HEK293 (cell line): ENCODE results near the gene NFIL3.
A peak's percentile ranks its signal among the peaks of the same experiment; 100 is the strongest.

Experiments used
- CTCF ChIA-PET: fragments of 350-600 bp; formaldehyde crosslinking; extraction: SDS; loops from one replicate; lab custom pipeline; 2021; ENCODE audit warnings: antibody characterized with exemption; lab: Yijun Ruan, JAX
- POLR2A ChIA-PET: fragments of 300-600 bp; formaldehyde crosslinking; extraction: SDS; loops from one replicate; lab custom pipeline; 2020; ENCODE audit warnings: antibody characterized with exemption, inconsistent platforms; lab: Yijun Ruan, JAX
- H3K27ac ChIP-seq: fragments of 200-500 bp; sonication (Bioruptor generic); 2 replicates; pipeline ENCODE4 v1.5.1; 2014; ENCODE audit warnings: low read depth, low read length, control low read depth, inconsistent platforms; ENCODE audit errors: extremely low read depth
- H3K36me3 ChIP-seq, 2 experiments: fragments of 200-500 bp in 1 of 2; sonication (Bioruptor generic) in 1 of 2; 1 replicate in 1 of 2; 2 replicates in 1 of 2; pipeline ENCODE4 v1.5.1; 2014 to 2017; ENCODE audit warnings: inconsistent platforms in 2 of 2, low read length in 2 of 2; ENCODE audit not compliant: control insufficient read depth in 2 of 2, insufficient read depth in 1 of 2
- H3K4me1 ChIP-seq: fragments of 200-500 bp; sonication (Bioruptor generic); 2 replicates; pipeline ENCODE4 v1.5.1; 2014; ENCODE audit warnings: mild to moderate bottlenecking, low read length, inconsistent platforms; ENCODE audit not compliant: control insufficient read depth, insufficient read depth
- H3K4me3 ChIP-seq: 2 replicates; pipeline ENCODE4 v1.5.1; 2011; ENCODE audit warnings: low read depth, mild to moderate bottlenecking, control low read depth, low read length, moderate library complexity
- H3K9me3 ChIP-seq: fragments of 200-500 bp; sonication (Bioruptor generic); 2 replicates; pipeline ENCODE4 v1.5.1; 2014; ENCODE audit warnings: low read depth, low read length, inconsistent platforms; ENCODE audit not compliant: control insufficient read depth, insufficient read depth
- MZF1 ChIP-seq: fragments of 450-650 bp; formaldehyde crosslinking; IDR thresholded peaks from 2 replicates; pipeline ENCODE4 v1.5.1; 2017; ENCODE audit warnings: missing biosample characterization, missing genetic modification characterization, borderline replicate concordance
- PRDM1 ChIP-seq: fragments of 450-650 bp; formaldehyde crosslinking; IDR thresholded peaks from 2 replicates; pipeline ENCODE4; 2016; ENCODE audit warnings: missing biosample characterization, missing genetic modification characterization
- SETDB1 ChIP-seq: IDR thresholded peaks from one replicate; pipeline ENCODE4 v1.6.1; 2017; ENCODE audit warnings: mild to moderate bottlenecking, low read length, moderate library complexity, mixed read lengths; ENCODE audit not compliant: insufficient read length
- TCF7L2 ChIP-seq: IDR thresholded peaks from 2 replicates; pipeline ENCODE4 v1.6.1; 2011; ENCODE audit warnings: low read depth, mild to moderate bottlenecking, inconsistent platforms, low read length, moderate library complexity, borderline replicate concordance
- WT1 ChIP-seq: fragments of 450-650 bp; formaldehyde crosslinking; IDR thresholded peaks from 2 replicates; pipeline ENCODE4 v1.5.1; 2016; ENCODE audit warnings: missing biosample characterization, missing genetic modification characterization
- ZBTB20 ChIP-seq: fragments of 450-650 bp; formaldehyde crosslinking; IDR thresholded peaks from 2 replicates; pipeline ENCODE4 v1.5.1; 2016; ENCODE audit warnings: missing biosample characterization, missing genetic modification characterization
- ZIC2 ChIP-seq: fragments of 450-650 bp; formaldehyde crosslinking; IDR thresholded peaks from 2 replicates; pipeline ENCODE4 v1.5.1; 2016; ENCODE audit warnings: missing biosample characterization, missing genetic modification characterization
- ZNF132 ChIP-seq: fragments of 450-650 bp; formaldehyde crosslinking; IDR thresholded peaks from 2 replicates; pipeline ENCODE4 v1.5.1; 2017; ENCODE audit warnings: missing biosample characterization, missing genetic modification characterization, borderline replicate concordance
- ZNF146 ChIP-seq: fragments of 450-650 bp; formaldehyde crosslinking; IDR thresholded peaks from 2 replicates; pipeline ENCODE4 v1.5.1; 2016; ENCODE audit warnings: missing biosample characterization, missing genetic modification characterization
- ZNF274 ChIP-seq, 2 experiments: fragments of 200-500 bp in 1 of 2; fragments of 450-650 bp in 1 of 2; sonication (Bioruptor generic) in 1 of 2; formaldehyde crosslinking in 1 of 2; IDR thresholded peaks; 2 replicates each; pipeline versions ENCODE4 v1.5.1 to v1.6.1; 2014 to 2016; ENCODE audit warnings: borderline replicate concordance in 1 of 2, inconsistent platforms in 1 of 2, low read length in 1 of 2, missing biosample characterization in 1 of 2, missing genetic modification characterization in 1 of 2
- ZNF335 ChIP-seq: fragments of 450-650 bp; formaldehyde crosslinking; conservative IDR thresholded peaks from 2 replicates; pipeline ENCODE4 v1.5.1; 2016; ENCODE audit warnings: missing biosample characterization, missing genetic modification characterization
- ZNF37A ChIP-seq: fragments of 450-650 bp; IDR thresholded peaks from 2 replicates; pipeline ENCODE4 v1.5.1; 2018; ENCODE audit warnings: missing biosample characterization, missing genetic modification characterization
- ZNF404 ChIP-seq: fragments of 450-650 bp; formaldehyde crosslinking; IDR thresholded peaks from 2 replicates; pipeline ENCODE4 v1.5.1; 2017; ENCODE audit warnings: missing biosample characterization, missing genetic modification characterization
- ZNF426 ChIP-seq: fragments of 450-650 bp; formaldehyde crosslinking; IDR thresholded peaks from 2 replicates; pipeline ENCODE4 v1.5.1; 2017; ENCODE audit warnings: missing biosample characterization, missing genetic modification characterization, mild to moderate bottlenecking, inconsistent platforms, moderate library complexity
- ZNF561 ChIP-seq: fragments of 450-650 bp; IDR thresholded peaks from 2 replicates; pipeline ENCODE4 v1.5.1; 2018; ENCODE audit warnings: missing biosample characterization, missing genetic modification characterization, borderline replicate concordance
- ZNF624 ChIP-seq: fragments of 450-650 bp; formaldehyde crosslinking; IDR thresholded peaks from 2 replicates; pipeline ENCODE4 v1.5.1; 2017; ENCODE audit warnings: missing biosample characterization, missing genetic modification characterization
- ZNF629 ChIP-seq: fragments of 450-650 bp; formaldehyde crosslinking; IDR thresholded peaks from 2 replicates; pipeline ENCODE4 v1.5.1; 2017; ENCODE audit warnings: missing biosample characterization, missing genetic modification characterization
- ZNF645 ChIP-seq: fragments of 450-650 bp; formaldehyde crosslinking; IDR thresholded peaks from 2 replicates; pipeline ENCODE4; 2016; ENCODE audit warnings: missing biosample characterization, missing genetic modification characterization
- ZNF791 ChIP-seq: fragments of 450-650 bp; formaldehyde crosslinking; IDR thresholded peaks from 2 replicates; pipeline ENCODE4 v1.5.1; 2016; ENCODE audit warnings: missing biosample characterization, missing genetic modification characterization
- TF ChIP-seq, protein P1 (sequence below): fragments of 450-650 bp; formaldehyde crosslinking; IDR thresholded peaks from 2 replicates; pipeline ENCODE4 v1.5.1; 2017; ENCODE audit warnings: missing biosample characterization, missing genetic modification characterization

Gene NFIL3

GRCh38 chr9:91415290-91415689 is 8.3 kb downstream of the NFIL3 start:
- ChIA-PET POLR2A (no interaction called here), CTCF (no interaction called here)
- Histone ChIP-seq H3K27ac (no peak overlapping the region), H3K36me3 (peaks cover 0 to 7% of the 10 kb centered on the region in 2 experiments; a peak in 1 of 3 replicates), H3K4me1 (peaks cover 8% of the 10 kb centered on the region; the same call in 1 of the 2 replicates), H3K9me3 (no peaks in the 10 kb centered on the region), H3K4me3 (no peak overlapping the region)
- TF ChIP-seq MZF1 (tag by site-specific recombination) (no peak), ZNF629 (tag by site-specific recombination) (no peak), PRDM1 (tag by site-specific recombination) (0 out of 2 replicates have a peak, but pooled peaks have one; percentile 30), ZNF404 (tag by site-specific recombination) (no peak), ZNF624 (tag by site-specific recombination) (no peak), ZNF132 (tag by site-specific recombination) (no peak)
- TF ChIP-seq, protein P1, sequence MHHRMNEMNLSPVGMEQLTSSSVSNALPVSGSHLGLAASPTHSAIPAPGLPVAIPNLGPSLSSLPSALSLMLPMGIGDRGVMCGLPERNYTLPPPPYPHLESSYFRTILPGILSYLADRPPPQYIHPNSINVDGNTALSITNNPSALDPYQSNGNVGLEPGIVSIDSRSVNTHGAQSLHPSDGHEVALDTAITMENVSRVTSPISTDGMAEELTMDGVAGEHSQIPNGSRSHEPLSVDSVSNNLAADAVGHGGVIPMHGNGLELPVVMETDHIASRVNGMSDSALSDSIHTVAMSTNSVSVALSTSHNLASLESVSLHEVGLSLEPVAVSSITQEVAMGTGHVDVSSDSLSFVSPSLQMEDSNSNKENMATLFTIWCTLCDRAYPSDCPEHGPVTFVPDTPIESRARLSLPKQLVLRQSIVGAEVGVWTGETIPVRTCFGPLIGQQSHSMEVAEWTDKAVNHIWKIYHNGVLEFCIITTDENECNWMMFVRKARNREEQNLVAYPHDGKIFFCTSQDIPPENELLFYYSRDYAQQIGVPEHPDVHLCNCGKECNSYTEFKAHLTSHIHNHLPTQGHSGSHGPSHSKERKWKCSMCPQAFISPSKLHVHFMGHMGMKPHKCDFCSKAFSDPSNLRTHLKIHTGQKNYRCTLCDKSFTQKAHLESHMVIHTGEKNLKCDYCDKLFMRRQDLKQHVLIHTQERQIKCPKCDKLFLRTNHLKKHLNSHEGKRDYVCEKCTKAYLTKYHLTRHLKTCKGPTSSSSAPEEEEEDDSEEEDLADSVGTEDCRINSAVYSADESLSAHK (tag by site-specific recombination), result no peak

DNA sequence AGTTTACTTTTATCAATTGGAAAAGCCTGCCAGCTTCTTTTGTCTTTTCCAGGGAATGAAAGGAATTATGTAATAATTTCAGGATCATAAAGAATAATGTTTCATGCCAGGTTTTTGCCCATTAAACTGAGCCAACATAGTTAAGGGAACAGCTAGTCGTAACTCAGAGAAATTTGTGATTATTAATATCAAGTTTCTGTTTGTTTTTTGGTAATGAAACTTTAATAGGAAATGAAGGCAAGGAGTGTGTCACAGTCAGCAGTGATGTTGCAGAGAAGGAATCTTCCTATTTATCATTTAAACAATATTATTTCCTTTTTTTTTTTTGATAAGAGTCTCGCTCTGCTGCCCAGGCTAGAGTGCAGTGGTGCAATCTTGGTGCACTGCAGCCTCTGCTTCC is 10.7 kb downstream of the NFIL3 start:
- Histone ChIP-seq H3K4me3 (no peak overlapping the region), H3K36me3 (peaks cover 0 to 21% of the 10 kb centered on the region in 2 experiments; a peak in 1 of 3 replicates), H3K9me3 (no peaks in the 10 kb centered on the region), H3K4me1 (0 out of 2 replicates have a peak, but pooled peaks cover 2% of the 10 kb centered on the region), H3K27ac (no peak overlapping the region)
- ChIA-PET CTCF (interaction anchor here (0.7 kb wide), 1 partner anchor 246 kb away, joined by 3 read pairs; no protein-coding TSS in a partner anchor), POLR2A (no interaction called here)
- no peak for TF ChIP-seq ZNF645 (tag by site-specific recombination)
- TF ChIP-seq ZNF426 (tag by site-specific recombination), result no peak
- TF ChIP-seq ZNF791, result no peak
- TF ChIP-seq TCF7L2, result no peak
- TF ChIP-seq ZNF335, result no peak
- no peak for TF ChIP-seq ZNF146 (tag by site-specific recombination)
- TF ChIP-seq ZNF37A (tag by site-specific recombination), result no peak

- Histone ChIP-seq H3K36me3 (peaks cover 0 to 24% of the 10 kb centered on the region in 2 experiments; a peak in 1 of 3 replicates), H3K9me3 (no peaks in the 10 kb centered on the region), H3K27ac (no peak overlapping the region), H3K4me3 (no peak overlapping the region), H3K4me1 (no peaks in the 10 kb centered on the region)
- TF ChIP-seq ZNF274 (IDR thresholded peaks at IDR 0.05; ENCODE audit: low read length), result no peak
- TF ChIP-seq ZNF274 (tag by site-specific recombination; IDR thresholded peaks at IDR 0.05; ENCODE audit: borderline replicate concordance), result no peak
- no peak for TF ChIP-seq WT1 (tag by site-specific recombination)
- no peak for TF ChIP-seq SETDB1
- no peak for TF ChIP-seq ZBTB20
- TF ChIP-seq ZNF561 (tag by site-specific recombination), result no peak
- no peak for TF ChIP-seq ZIC2 (tag by site-specific recombination)
- ChIA-PET POLR2A (no interaction called here), CTCF (interaction anchor here (0.6 to 0.7 kb wide), 4 partner anchors 18 to 469 kb away, joined by 3 to 4 read pairs (median 3); no protein-coding TSS in a partner anchor)
Observed at GRCh38 chr9:91411096-91411771, 12.4 kb downstream of the NFIL3 start.
